ENCODE data around the gene POLR2B. TPM values are rescaled to one million over a fixed set of nuclear protein-coding genes. Genes with fewer than 3 reads are reported as not detected.

POLR2B gene
- total and polyA plus RNA-seq, 2 of the 8 experiments (the other 6 are each of a cell fraction or from before 2014, with no cell fraction given): 59.3 to 115 TPM

DNA sequence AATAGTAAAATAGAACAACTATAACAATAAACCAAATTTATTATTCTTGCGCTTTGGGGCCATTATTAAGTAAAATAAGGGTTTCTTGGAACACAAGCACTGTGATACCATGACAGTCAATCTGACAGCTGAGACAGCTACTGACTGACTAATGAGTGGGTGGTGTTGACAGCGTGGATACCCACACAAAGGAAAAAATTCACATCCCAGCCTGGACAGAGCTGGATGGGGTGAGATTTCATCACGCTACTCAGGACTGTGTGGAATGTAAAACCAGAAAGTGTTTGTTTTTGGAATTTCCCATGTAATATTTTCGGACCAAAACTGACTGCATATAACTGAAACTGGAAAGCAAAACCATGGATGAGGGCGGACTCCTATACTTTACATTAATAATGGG, 82.7 kb downstream of the POLR2B start:
- Histone ChIP-seq H3K18ac (ENCODE audit: extremely low read depth, low read length) (no peak overlapping the region), H4K8ac (ENCODE audit: extremely low read depth, insufficient read depth, low read length) (no peak overlapping the region), H3K9me3 (ENCODE audit: insufficient read depth in 2 of 2, low read depth in 1 of 2, low read length in 1 of 2) (no peaks in the 10 kb centered on the region), H3K4me2 (ENCODE audit: insufficient read depth in 1 of 2, low read depth in 2 of 2, low read length in 2 of 2) (no peak overlapping the region), H3K56ac (replicated peaks; ENCODE audit: insufficient read length, low read depth, low read length) (no peak overlapping the region), H3K27me3 (replicated peaks in 1 of 4; ENCODE audit: control insufficient read depth in 3 of 4, extremely low read depth in 1 of 4, insufficient read depth in 3 of 4, low read length in 3 of 4) (no peaks in the 10 kb centered on the region), H3K23ac (ENCODE audit: insufficient read length) (no peak overlapping the region), H3K79me2 (ENCODE audit: control insufficient read depth in 1 of 2, insufficient read depth in 2 of 2, low read length in 2 of 2) (no peaks in the 10 kb centered on the region), H4K20me1 (replicated peaks in 1 of 2; ENCODE audit: control insufficient read depth in 1 of 2, insufficient read depth in 2 of 2, low read length in 2 of 2) (no peaks in the 10 kb centered on the region), H3K79me1 (ENCODE audit: low read depth, low read length) (no peaks in the 10 kb centered on the region), H4K91ac (replicated peaks; ENCODE audit: insufficient read length, low read length) (no peak overlapping the region), H3K4me1 (replicated peaks in 1 of 4; ENCODE audit: control insufficient read depth in 3 of 4, insufficient read depth in 4 of 4, low read length in 3 of 4) (no peaks in the 10 kb centered on the region), H3K14ac (ENCODE audit: insufficient read length) (no peak overlapping the region), H2BK5ac (ENCODE audit: low read depth, low read length) (no peak overlapping the region), H2BK120ac (replicated peaks; ENCODE audit: low read depth, low read length) (no peak overlapping the region), H3K27ac (ENCODE audit: low read depth, low read length) (no peak overlapping the region), H2AK5ac (ENCODE audit: low read depth, low read length) (no peak overlapping the region), H4K5ac (ENCODE audit: insufficient read length, low read depth, low read length) (no peak overlapping the region), H3K23me2 (ENCODE audit: low read depth, low read length) (no peaks in the 10 kb centered on the region), H3K9ac (replicated peaks in 1 of 4; ENCODE audit: extremely low read depth in 1 of 4, low read depth in 3 of 4, low read length in 3 of 4) (no peak overlapping the region), H3K4ac (replicated peaks; ENCODE audit: insufficient read length, low read depth, low read length) (no peak overlapping the region), H3K36me3 (ENCODE audit: control insufficient read depth in 2 of 4, insufficient read depth in 4 of 4, low read length in 3 of 4) (no peaks in the 10 kb centered on the region), H2BK20ac (ENCODE audit: low read length) (no peak overlapping the region), H2AFZ (ENCODE audit: low read length) (no peak overlapping the region), H2BK15ac (ENCODE audit: low read length) (no peak overlapping the region), H2BK12ac (ENCODE audit: low read depth, low read length) (no peak overlapping the region), H3K4me3 (ENCODE audit: extremely low read depth in 1 of 4, insufficient read depth in 2 of 4, low read depth in 3 of 4, low read length in 4 of 4) (no peak overlapping the region)
- ChIA-PET CTCF (ENCODE audit: partially characterized antibody) (no interaction called here), POLR2A (ENCODE audit: partially characterized antibody) (no interaction called here)
- FAIRE-seq: no peak
- DNase-seq (ENCODE audit: low read depth in 1 of 2, low spot score in 2 of 2): no peak
- WGBS, 2 experiments (ENCODE audit: extremely low coverage in 1 of 2, insufficient coverage in 1 of 2, insufficient read length in 1 of 2, insufficient replicate concordance in 2 of 2, low coverage in 1 of 2, low lambda C conversion rate in 2 of 2, missing lambda C conversion rate in 1 of 2): 68% methylated on average over 5 of the region's 5 CpGs; no CpG with 5 or more reads in 1 of the 2 experiments
- TF ChIP-seq CHD1 (IDR thresholded peaks at IDR 0.05; ENCODE audit: low read depth, low read length) (no peak), ZNF274 (IDR thresholded peaks at IDR 0.05; ENCODE audit: borderline replicate concordance, extremely low read depth, low read length) (no peak), CREB1 (IDR thresholded peaks at IDR 0.05) (no peak), CBX5 (IDR thresholded peaks at IDR 0.05; ENCODE audit: low read depth, low read length) (no peak), HDAC2 (IDR thresholded peaks at IDR 0.05; ENCODE audit: borderline replicate concordance in 1 of 2, low read depth in 2 of 2, low read length in 2 of 2) (no peak), GTF2F1 (IDR thresholded peaks at IDR 0.05; ENCODE audit: borderline replicate concordance, low read depth, low read length) (no peak), KDM1A (IDR thresholded peaks at IDR 0.05; ENCODE audit: borderline replicate concordance, low read length) (no peak), SIN3A (conservative IDR thresholded peaks at IDR 0.05 in 1 of 2, IDR thresholded peaks at IDR 0.05 in 1 of 2; ENCODE audit: low read depth in 1 of 2, low read length in 2 of 2) (no peak), RXRA (IDR thresholded peaks at IDR 0.05; ENCODE audit: insufficient read depth, low read depth, low read length) (no peak)
